GM12878 (cell line): ENCODE measurements around the gene GUCY2D. TPM values are rescaled to one million over a fixed set of nuclear protein-coding genes. Genes with fewer than 3 reads are reported as not detected.

Experiments
- ATAC-seq: fragments of 200-7000 bp; cut with Tn5 transposase; 3 replicates; pipeline ENCODE4 v1.9.1; 2020; ENCODE audit warnings: mild to moderate bottlenecking, moderate library complexity
- BruUV-seq: library from RNA; stranded (reverse); fragments of 400-500 nt; replicated peaks from 2 replicates; lab custom pipeline; 2021; lab: Mats Ljungman, UMichigan
- CTCF ChIA-PET: fragments of 300-600 bp; sonication (Branson Sonifier 250); formaldehyde crosslinking; extraction: SDS; loops from one replicate; lab custom pipeline; 2021; ENCODE audit warnings: inconsistent platforms; lab: Yijun Ruan, JAX
- POLR2A ChIA-PET: fragments of 350-600 bp; formaldehyde crosslinking; extraction: SDS; loops from one replicate; lab custom pipeline; 2021; ENCODE audit warnings: inconsistent platforms; lab: Charles Lee
- RAD21 ChIA-PET: fragments of 300-600 bp; sonication (Branson Sonifier 250); formaldehyde crosslinking; loops from one replicate; lab custom pipeline; 2023; ENCODE audit warnings: antibody characterized with exemption; ENCODE audit not compliant: unreplicated experiment; lab: Charles Lee
- SMC1A ChIA-PET: fragments of 300-600 bp; sonication (Branson Sonifier 250); formaldehyde crosslinking; loops from one replicate; lab custom pipeline; 2023; ENCODE audit not compliant: unreplicated experiment, uncharacterized antibody; lab: Charles Lee
- DNase-seq: peaks from one replicate; pipeline ENCODE4 v3.0.0-alpha.2; 2011; ENCODE audit warnings: low read depth, low spot score
- FAIRE-seq: peaks from 3 replicates; lab custom pipeline; 2011; peaks lifted over from hg19 to GRCh38; lab: Jason Lieb, UNC
- H2AFZ ChIP-seq: 2 replicates; pipeline ENCODE4 v1.6.0; 2011; ENCODE audit warnings: low read depth, low read length, control low read depth; ENCODE audit not compliant: control insufficient read depth
- H3K27ac ChIP-seq: 2 replicates; pipeline ENCODE4 v1.5.1; 2011; ENCODE audit warnings: control low read depth; ENCODE audit not compliant: control insufficient read depth, insufficient read depth
- H3K27me3 ChIP-seq, 2 experiments: replicated peaks in 1 of 2; 2 replicates each; pipeline versions ENCODE4 v1.6.0 to v1.6.1; 2011; ENCODE audit warnings: low read length in 1 of 2; ENCODE audit not compliant: control insufficient read depth in 2 of 2, insufficient read depth in 2 of 2
- H3K36me3 ChIP-seq, 2 experiments: 2 replicates each; pipeline ENCODE4 v1.5.1; 2011; ENCODE audit warnings: low read length in 1 of 2; ENCODE audit not compliant: control insufficient read depth in 2 of 2, insufficient read depth in 2 of 2
- H3K4me1 ChIP-seq: 2 replicates; pipeline ENCODE4 v1.6.1; 2011; ENCODE audit warnings: mild to moderate bottlenecking, low read length, moderate library complexity, mixed read lengths; ENCODE audit not compliant: control insufficient read depth, insufficient read depth
- H3K4me2 ChIP-seq: 2 replicates; pipeline ENCODE4 v1.6.0; 2011; ENCODE audit warnings: control low read depth; ENCODE audit not compliant: control insufficient read depth, insufficient read depth
- H3K4me3 ChIP-seq: fragments of 200-600 bp; sonication (generic); 2 replicates; pipeline ENCODE4 v1.5.1; 2016
- H3K79me2 ChIP-seq: 2 replicates; pipeline ENCODE4 v1.6.0; 2011; ENCODE audit warnings: low read length; ENCODE audit not compliant: control insufficient read depth, insufficient read depth
- H3K9ac ChIP-seq: 2 replicates; pipeline ENCODE4 v1.8.0; 2011; ENCODE audit warnings: low read length, control low read depth, mixed read lengths; ENCODE audit not compliant: control insufficient read depth, insufficient read depth
- H3K9me3 ChIP-seq: replicated peaks from 3 replicates; pipeline ENCODE4 v1.5.1; 2011; ENCODE audit warnings: mild to moderate bottlenecking, low read length; ENCODE audit not compliant: control insufficient read depth, insufficient read depth
- H4K20me1 ChIP-seq: 2 replicates; pipeline ENCODE4 v1.6.0; 2011; ENCODE audit not compliant: control insufficient read depth, insufficient read depth
- ATF2 ChIP-seq: IDR thresholded peaks from 2 replicates; pipeline ENCODE4 v1.6.1; 2012; ENCODE audit warnings: low read length, inconsistent platforms
- BACH1 ChIP-seq: fragments of 450-650 bp; IDR thresholded peaks from 2 replicates; pipeline ENCODE4 v1.6.1; 2017; ENCODE audit warnings: mild to moderate bottlenecking, borderline replicate concordance
- CBX3 ChIP-seq: fragments of 200-600 bp; sonication (generic); IDR thresholded peaks from 2 replicates; pipeline ENCODE4 v1.6.1; 2016; ENCODE audit warnings: low read depth, borderline replicate concordance
- CHD1 ChIP-seq: IDR thresholded peaks from 2 replicates; pipeline ENCODE4 v1.6.1; 2012; ENCODE audit warnings: low read depth, low read length, improper control_type of control experiment
- CHD2 ChIP-seq: IDR thresholded peaks from 2 replicates; pipeline ENCODE4 v1.6.1; 2011; ENCODE audit warnings: low read depth, low read length, improper control_type of control experiment, borderline replicate concordance
- CREB1 ChIP-seq: IDR thresholded peaks from 2 replicates; pipeline ENCODE4 v1.6.1; 2012; ENCODE audit warnings: low read depth, mild to moderate bottlenecking, inconsistent platforms
- CREM ChIP-seq: IDR thresholded peaks from 2 replicates; pipeline ENCODE4 v1.6.1; 2014; ENCODE audit warnings: antibody characterized with exemption, low read depth
- DPF2 ChIP-seq: fragments of 450-650 bp; IDR thresholded peaks from 2 replicates; pipeline ENCODE4 v1.6.1; 2017; ENCODE audit warnings: mild to moderate bottlenecking
- HCFC1 ChIP-seq: fragments of 150-350 bp; IDR thresholded peaks from 2 replicates; pipeline ENCODE4 v1.6.1; 2014; ENCODE audit warnings: low read length
- HDGF ChIP-seq: fragments of 450-650 bp; IDR thresholded peaks from 2 replicates; pipeline ENCODE4 v1.6.1; 2016; ENCODE audit warnings: antibody characterized with exemption
- IKZF2 ChIP-seq, 2 experiments: fragments of 450-650 bp; IDR thresholded peaks; 2 replicates each; pipeline ENCODE4 v1.6.1; 2017; ENCODE audit warnings: mild to moderate bottlenecking in 2 of 2, moderate library complexity in 2 of 2
- IRF4 ChIP-seq: IDR thresholded peaks from 2 replicates; pipeline ENCODE4 v1.6.1; 2011; ENCODE audit warnings: low read depth, low read length
- LARP7 ChIP-seq: fragments of 450-650 bp; IDR thresholded peaks from 2 replicates; pipeline ENCODE4 v1.6.1; 2017; ENCODE audit warnings: mild to moderate bottlenecking
- MXI1 ChIP-seq: fragments of 150-350 bp; IDR thresholded peaks from 2 replicates; pipeline ENCODE4 v1.6.1; 2011; ENCODE audit warnings: low read depth, mild to moderate bottlenecking, inconsistent platforms, low read length, improper control_type of control experiment
- NR2F1 ChIP-seq: fragments of 450-650 bp; conservative IDR thresholded peaks from 2 replicates; pipeline ENCODE4 v1.6.1; 2017; ENCODE audit warnings: mild to moderate bottlenecking
- RB1 ChIP-seq: fragments of 450-650 bp; formaldehyde crosslinking; IDR thresholded peaks from 2 replicates; pipeline ENCODE4 v1.6.1; 2017; ENCODE audit warnings: mild to moderate bottlenecking, borderline replicate concordance
- SREBF1 ChIP-seq: IDR thresholded peaks from 2 replicates; pipeline ENCODE4 v1.6.1; 2012; ENCODE audit warnings: mild to moderate bottlenecking, low read length
- TAF1 ChIP-seq: IDR thresholded peaks from 2 replicates; pipeline ENCODE4 v1.6.1; 2011; ENCODE audit warnings: mild to moderate bottlenecking, low read depth, low read length, borderline replicate concordance
- WRNIP1 ChIP-seq: IDR thresholded peaks from 2 replicates; pipeline ENCODE4 v1.6.1; 2011; ENCODE audit warnings: low read depth, low read length, improper control_type of control experiment, borderline replicate concordance
- ZNF274 ChIP-seq: IDR thresholded peaks from one replicate; pipeline ENCODE4 v1.8.0; 2011; ENCODE audit not compliant: insufficient read length, insufficient read depth
- WGBS: methylation state at CpG from one replicate; pipeline ENCODE4 v1.1.6; 2016; ENCODE audit warnings: low lambda C conversion rate; ENCODE audit not compliant: insufficient replicate concordance, insufficient coverage; ENCODE audit errors: missing lambda C conversion rate; 5-methylcytosine and 5-hydroxymethylcytosine counted together
- in situ Hi-C: fragments of 300-500 bp; cut with MboI; formaldehyde crosslinking; loops from 9 replicates; pipeline ENCODE4 v1.14.3; 2018; ENCODE audit warnings: mixed read lengths
- intact Hi-C: fragments of 100-400 bp; cut with micrococcal nuclease; formaldehyde crosslinking; loops from one replicate; pipeline ENCODE4 v1.14.2; 2022; ENCODE audit not compliant: unreplicated experiment
- polyA plus RNA-seq, 11 experiments: library from polyadenylated mRNA; depleted of rRNA in 4 of 11; unstranded in 6 of 11; stranded (reverse) in 5 of 11; fragments of >200 nt; fragmentation: Nextera tagmentation in 4 of 11; fragmentation: Illumina TruSeq in 1 of 11; extraction: Ambion mirVana in 4 of 11; extraction: Trizol in 1 of 11; gene quantifications; 1 replicate in 1 of 11; 2 replicates in 10 of 11; pipeline versions ENCODE4 v1.2.1 to v1.2.3, GENCODE V29; 2011 to 2016; ENCODE audit warnings: inconsistent platforms in 2 of 11, missing spikeins in 2 of 11, low read depth in 1 of 11
- total RNA-seq, 4 experiments: library from RNA; depleted of rRNA in 3 of 4; stranded (reverse); fragments of >200 nt in 3 of 4; fragmentation: Illumina TruSeq in 1 of 4; extraction: Trizol in 1 of 4; gene quantifications; 2 replicates each; pipeline versions ENCODE4 v1.2.1 to v1.2.3, GENCODE V29; 2013 to 2021
- TF ChIP-seq, protein P1 (sequence below): fragments of 450-650 bp; IDR thresholded peaks from 2 replicates; pipeline ENCODE4 v1.6.1; 2016; ENCODE audit warnings: mild to moderate bottlenecking

The GUCY2D gene
- total and polyA plus RNA-seq, 10 of the 15 experiments (the other 5 are each of a cell fraction or from before 2014, with no cell fraction given) = not detected

GRCh38 chr17:7989781-7990655 is 12.4 kb upstream of the GUCY2D start:
- FAIRE-seq (no peak), ATAC-seq (peak; percentile 94)
- no peak for TF ChIP-seq WRNIP1
- no peak for TF ChIP-seq SREBF1
- no peak for TF ChIP-seq MXI1
- peak in 1 of 2 experiments; percentile 18; a peak in 1 of 4 replicates for TF ChIP-seq IKZF2 (IDR thresholded peaks at IDR 0.05)
- no peak for TF ChIP-seq ZNF274
- TF ChIP-seq, protein P1, sequence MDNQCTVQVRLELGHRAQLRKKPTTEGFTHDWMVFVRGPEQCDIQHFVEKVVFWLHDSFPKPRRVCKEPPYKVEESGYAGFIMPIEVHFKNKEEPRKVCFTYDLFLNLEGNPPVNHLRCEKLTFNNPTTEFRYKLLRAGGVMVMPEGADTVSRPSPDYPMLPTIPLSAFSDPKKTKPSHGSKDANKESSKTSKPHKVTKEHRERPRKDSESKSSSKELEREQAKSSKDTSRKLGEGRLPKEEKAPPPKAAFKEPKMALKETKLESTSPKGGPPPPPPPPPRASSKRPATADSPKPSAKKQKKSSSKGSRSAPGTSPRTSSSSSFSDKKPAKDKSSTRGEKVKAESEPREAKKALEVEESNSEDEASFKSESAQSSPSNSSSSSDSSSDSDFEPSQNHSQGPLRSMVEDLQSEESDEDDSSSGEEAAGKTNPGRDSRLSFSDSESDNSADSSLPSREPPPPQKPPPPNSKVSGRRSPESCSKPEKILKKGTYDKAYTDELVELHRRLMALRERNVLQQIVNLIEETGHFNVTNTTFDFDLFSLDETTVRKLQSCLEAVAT = peak; percentile 96
- TF ChIP-seq TAF1 = no peak
- no peak for TF ChIP-seq CBX3
- no peak for TF ChIP-seq CREB1
- TF ChIP-seq RB1 = peak; percentile 93
- no peak for TF ChIP-seq CHD2
- TF ChIP-seq LARP7 = peak; percentile 88
- TF ChIP-seq IRF4 = no peak
- TF ChIP-seq HDGF = peak; percentile 36; the same call in 1 of the 2 replicates
- TF ChIP-seq HCFC1 = no peak
- TF ChIP-seq NR2F1 = peak; percentile 61
- TF ChIP-seq CHD1 = no peak
- TF ChIP-seq DPF2 = peak; percentile 53
- no peak for TF ChIP-seq ATF2
- 0 out of 2 replicates have a peak, but pooled peaks have one; percentile 35 for TF ChIP-seq BACH1
- 0 out of 2 replicates have a peak, but pooled peaks have one; percentile 8 for TF ChIP-seq CREM

More at GRCh38 chr17:7989781-7990655, 12.4 kb upstream of the GUCY2D start:
- WGBS = 1% methylated on average over 58 of the region's 59 CpGs
- Histone ChIP-seq H3K27me3 (0 out of 4 replicates have a peak, but pooled peaks cover 0 to 2% of the 10 kb centered on the region in 2 experiments), H3K4me1 (peaks cover 5% of the 10 kb centered on the region), H3K79me2 (no peaks in the 10 kb centered on the region), H3K4me2 (peak overlapping the region; percentile 96), H3K4me3 (peak overlapping the region; percentile 63; the same call in 1 of the 2 replicates), H3K9me3 (no peaks in the 10 kb centered on the region), H3K9ac (peak overlapping the region; percentile 65), H2AFZ (peak overlapping the region; percentile 95), H3K27ac (no peak overlapping the region), H4K20me1 (no peaks in the 10 kb centered on the region), H3K36me3 (no peaks in the 10 kb centered on the region)
- intact Hi-C loops (loop anchor here (1.0 to 5.0 kb wide), 5 partner anchors 58 to 247 kb away; partner anchors contain the start of genes CNTROB and TRAPPC1), in situ Hi-C loops (loop anchor here (5.0 kb wide), 3 partner anchors 78 to 168 kb away; no protein-coding TSS in a partner anchor)
- POLR2A ChIA-PET = interaction anchor here (0.6 to 1.9 kb wide), 5 partner anchors 14 to 157 kb away, joined by 3 to 7 read pairs (median 3); partner anchors contain the start of gene RNF227
- BruUV-seq = no TSS peak
- SMC1A ChIA-PET = interaction anchor here (0.7 to 4.0 kb wide), 21 partner anchors 10 to 247 kb away, joined by 3 to 41 read pairs (median 5); partner anchors contain the start of genes GUCY2D, NAA38 and RNF227
- DNase-seq = peak; percentile 49
- RAD21 ChIA-PET = interaction anchor here (0.6 to 5.3 kb wide), 22 partner anchors 11 to 400 kb away, joined by 3 to 75 read pairs (median 3); partner anchors contain the start of genes NAA38 and RNF227
- CTCF ChIA-PET = interaction anchor here (0.6 to 16.8 kb wide), 56 partner anchors 8 to 405 kb away, joined by 3 to 308 read pairs (median 5); partner anchors contain the start of genes CNTROB, CYB5D1, FXR2 and GUCY2D
